Measurements from ENCODE around the gene CAP1.

DNA sequence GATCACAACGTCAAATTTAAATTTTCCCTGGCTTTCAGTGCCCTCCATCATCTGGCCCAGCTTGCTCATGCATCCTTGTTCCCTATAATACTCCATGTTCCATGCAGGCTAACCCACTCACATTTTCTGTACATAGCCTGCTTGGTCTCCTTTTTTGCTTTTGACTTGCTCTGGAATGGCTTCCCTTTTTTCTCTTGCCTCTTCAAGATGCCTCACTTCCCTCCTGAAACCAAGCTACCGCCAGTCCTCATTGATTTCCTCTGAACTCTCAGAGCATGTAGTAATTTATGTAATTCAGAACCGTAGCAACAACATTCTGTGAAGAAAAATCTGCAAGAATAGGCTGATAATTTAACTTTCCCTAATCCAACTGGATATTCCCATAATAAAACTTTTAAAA is 10.3 kb downstream of the CAP1 start:
- TF ChIP-seq, protein P1, sequence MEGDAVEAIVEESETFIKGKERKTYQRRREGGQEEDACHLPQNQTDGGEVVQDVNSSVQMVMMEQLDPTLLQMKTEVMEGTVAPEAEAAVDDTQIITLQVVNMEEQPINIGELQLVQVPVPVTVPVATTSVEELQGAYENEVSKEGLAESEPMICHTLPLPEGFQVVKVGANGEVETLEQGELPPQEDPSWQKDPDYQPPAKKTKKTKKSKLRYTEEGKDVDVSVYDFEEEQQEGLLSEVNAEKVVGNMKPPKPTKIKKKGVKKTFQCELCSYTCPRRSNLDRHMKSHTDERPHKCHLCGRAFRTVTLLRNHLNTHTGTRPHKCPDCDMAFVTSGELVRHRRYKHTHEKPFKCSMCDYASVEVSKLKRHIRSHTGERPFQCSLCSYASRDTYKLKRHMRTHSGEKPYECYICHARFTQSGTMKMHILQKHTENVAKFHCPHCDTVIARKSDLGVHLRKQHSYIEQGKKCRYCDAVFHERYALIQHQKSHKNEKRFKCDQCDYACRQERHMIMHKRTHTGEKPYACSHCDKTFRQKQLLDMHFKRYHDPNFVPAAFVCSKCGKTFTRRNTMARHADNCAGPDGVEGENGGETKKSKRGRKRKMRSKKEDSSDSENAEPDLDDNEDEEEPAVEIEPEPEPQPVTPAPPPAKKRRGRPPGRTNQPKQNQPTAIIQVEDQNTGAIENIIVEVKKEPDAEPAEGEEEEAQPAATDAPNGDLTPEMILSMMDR (IDR thresholded peaks at IDR 0.05 in 8 of 11, conservative IDR thresholded peaks at IDR 0.05 in 3 of 11) = no peak
- TF ChIP-seq POLR2AphosphoS5 (IDR thresholded peaks at IDR 0.05) (peak in 1 of 3 donors; percentile 29), POLR2A (IDR thresholded peaks at IDR 0.05) (no peak)
